Right lobe of liver (tissue), 4 donors: Measurements from ENCODE around the gene MYH10.

ENCODE experiments used
- CTCF ChIP-seq, 4 donors: fragments of 200-600 bp in 3 of 4; fragments of 450-650 bp in 1 of 4; IDR thresholded peaks; one replicate each; pipeline versions ENCODE4 v1.5.1 to v1.8.0; 2016 to 2022; ENCODE audit warnings: antibody characterized with exemption in 4 of 4, mild to moderate bottlenecking in 2 of 4
- POLR2A ChIP-seq: fragments of 450-650 bp; IDR thresholded peaks from one replicate; pipeline ENCODE4 v1.6.1; 2017; ENCODE audit warnings: antibody characterized with exemption, mild to moderate bottlenecking
- donor health status: DM: no; HTN: no; CAD: no.
- donor health status: DM: no; HTN: no; CAD: no.
- donor health status: DM: no; HTN: yes; CAD: no.

- no peak for TF ChIP-seq CTCF (IDR thresholded peaks at IDR 0.05)
- no peak for TF ChIP-seq POLR2A
Observed at GRCh38 chr17:8651013-8651412, 20.5 kb upstream of the MYH10 start.
